Measurements from ENCODE around the gene CACNA1B.

- TF ChIP-seq CTCF (IDR thresholded peaks at IDR 0.05) (no peak), POLR2A (IDR thresholded peaks at IDR 0.05) (no peak), POLR2AphosphoS5 (IDR thresholded peaks at IDR 0.05) (no peak)
Observed at GRCh38 chr9:137972355-137972987, 94.9 kb downstream of the CACNA1B start.
